ENCODE results near the gene POLD1. TPM values are rescaled to one million over a fixed set of nuclear protein-coding genes. Genes with fewer than 3 reads are reported as not detected.

Gene POLD1
- total and polyA plus RNA-seq, 8 donors: 26.0 to 58.3 (median 35.7) TPM

GRCh38 chr19:50423279-50424113 is 39.3 kb downstream of the POLD1 start:
- peaks cover 14 to 60% of the 10 kb centered on the region in 2 donors for H3K27me3 ChIP-seq
- no peak overlapping the region for H3K27ac ChIP-seq
- no peak overlapping the region for H3K4me3 ChIP-seq
- H3K9me3 ChIP-seq: no peaks in the 10 kb centered on the region
- no peak for TF ChIP-seq CTCF (IDR thresholded peaks at IDR 0.05)
- peaks cover 0 to 10% of the 10 kb centered on the region in 2 donors for H3K4me1 ChIP-seq
- intact Hi-C loops (cut with DNase I): no loop called here
- no peaks in the 10 kb centered on the region for H3K36me3 ChIP-seq
- ATAC-seq (no peak), DNase-seq (no peak)

- no peak for TF ChIP-seq CTCF (IDR thresholded peaks at IDR 0.05)
- intact Hi-C loops (cut with DNase I): no loop called here
Measured at GRCh38 chr19:50425581-50425980, 41.4 kb downstream of the POLD1 start.

GRCh38 chr19:50427318-50427925 is 43.3 kb downstream of the POLD1 start:
- ATAC-seq: no peak

More at GRCh38 chr19:50425581-50425980, 41.4 kb downstream of the POLD1 start:
- ATAC-seq (no peak), DNase-seq (no peak)
- Histone ChIP-seq H3K9me3 (no peaks in the 10 kb centered on the region), H3K27ac (no peak overlapping the region), H3K27me3 (peaks cover 0 to 42% of the 10 kb centered on the region in 2 donors), H3K36me3 (no peaks in the 10 kb centered on the region), H3K4me3 (no peak overlapping the region), H3K4me1 (peaks cover 0 to 6% of the 10 kb centered on the region in 2 donors)

GRCh38 chr19:50427997-50428425 is 43.9 kb downstream of the POLD1 start:
- peak overlapping the region; percentile 69 to 79 for H3K27ac ChIP-seq
- no peaks in the 10 kb centered on the region for H3K36me3 ChIP-seq
- H3K27me3 ChIP-seq: peaks cover 0 to 34% of the 10 kb centered on the region in 2 donors
- intact Hi-C loops (cut with DNase I): no loop called here
- H3K9me3 ChIP-seq: no peaks in the 10 kb centered on the region
- no peak for TF ChIP-seq CTCF (IDR thresholded peaks at IDR 0.05)
- peaks cover 5 to 21% of the 10 kb centered on the region in 2 donors for H3K4me1 ChIP-seq
- peak overlapping the region; percentile 17 to 24 for H3K4me3 ChIP-seq
- peak; percentile 76 to 98 (median 94) for DNase-seq
- ATAC-seq: peak; percentile 83

More at GRCh38 chr19:50427318-50427925, 43.3 kb downstream of the POLD1 start:
- TF ChIP-seq CTCF (IDR thresholded peaks at IDR 0.05): no peak
- Histone ChIP-seq H3K4me3 (peak overlapping the region; percentile 17 to 24), H3K27me3 (peaks cover 0 to 34% of the 10 kb centered on the region in 2 donors), H3K4me1 (peaks cover 3 to 15% of the 10 kb centered on the region in 2 donors), H3K36me3 (no peaks in the 10 kb centered on the region), H3K27ac (peak overlapping the region; percentile 69 to 79), H3K9me3 (no peaks in the 10 kb centered on the region)
- intact Hi-C loops (cut with DNase I): no loop called here
- DNase-seq: no peak

Data from left lung (tissue), 10 donors.